DOHH2 (cell line): ENCODE data around the gene VAV2.

Experiments
- EZH2phosphoT487 ChIP-seq: fragments of 200-600 bp; sonication (generic); IDR thresholded peaks from 2 replicates; pipeline ENCODE4 v1.6.1; 2017; ENCODE audit warnings: borderline replicate concordance, mild to moderate bottlenecking, antibody characterized with exemption, low read length, moderate library complexity, mixed read lengths
- TF ChIP-seq, protein P1 (sequence below): fragments of 200-600 bp; sonication (generic); IDR thresholded peaks from one replicate; pipeline ENCODE4 v1.5.1; 2014; ENCODE audit warnings: antibody characterized with exemption, mild to moderate bottlenecking, low read depth, low read length; ENCODE audit not compliant: poor library complexity, severe bottlenecking

DNA sequence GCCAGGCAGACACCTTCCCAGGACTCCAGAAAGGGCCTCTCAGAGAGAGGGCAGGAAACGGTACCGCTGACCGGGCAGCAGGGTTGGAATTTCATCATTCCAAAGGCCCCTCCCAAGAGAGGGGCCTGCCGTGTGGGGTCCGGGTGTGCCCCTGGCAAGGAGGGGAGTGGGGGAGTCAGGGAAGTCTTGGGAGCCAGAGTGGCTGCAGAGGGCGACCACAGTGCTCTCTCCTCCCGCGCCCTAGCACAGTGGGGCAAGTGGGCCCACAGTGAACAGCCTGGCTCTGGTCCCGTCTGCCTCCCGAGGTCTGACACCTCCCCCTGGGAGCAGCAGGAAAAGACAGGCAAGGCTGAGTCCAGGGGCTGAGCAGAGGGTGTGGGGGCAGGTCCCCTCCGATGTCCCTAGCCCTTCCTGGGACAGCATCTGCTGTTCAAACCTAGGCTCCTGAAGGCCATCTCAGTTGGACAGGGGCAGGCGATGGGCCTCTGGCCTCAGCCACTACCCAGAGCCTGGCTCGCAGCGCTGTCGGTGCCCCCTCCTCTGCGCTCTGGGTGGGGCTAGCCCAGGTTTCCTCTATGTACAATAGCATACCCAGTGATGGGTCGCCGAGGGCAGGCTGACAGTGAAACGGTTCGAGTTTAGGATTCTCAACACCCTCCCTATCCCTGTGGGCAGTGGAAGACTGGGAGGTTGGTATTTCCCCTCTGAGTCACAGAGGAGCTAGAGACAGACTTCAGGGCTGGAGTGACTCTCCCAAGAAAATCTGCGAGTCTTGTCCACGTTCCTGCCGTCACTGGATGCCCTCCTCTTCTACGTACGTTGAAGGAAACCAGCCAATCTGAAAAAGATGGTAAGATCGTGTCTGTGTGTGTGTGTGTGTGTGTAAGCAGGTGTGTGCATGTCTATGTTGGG, 228.6 kb downstream of the VAV2 start:
- TF ChIP-seq, protein P1, sequence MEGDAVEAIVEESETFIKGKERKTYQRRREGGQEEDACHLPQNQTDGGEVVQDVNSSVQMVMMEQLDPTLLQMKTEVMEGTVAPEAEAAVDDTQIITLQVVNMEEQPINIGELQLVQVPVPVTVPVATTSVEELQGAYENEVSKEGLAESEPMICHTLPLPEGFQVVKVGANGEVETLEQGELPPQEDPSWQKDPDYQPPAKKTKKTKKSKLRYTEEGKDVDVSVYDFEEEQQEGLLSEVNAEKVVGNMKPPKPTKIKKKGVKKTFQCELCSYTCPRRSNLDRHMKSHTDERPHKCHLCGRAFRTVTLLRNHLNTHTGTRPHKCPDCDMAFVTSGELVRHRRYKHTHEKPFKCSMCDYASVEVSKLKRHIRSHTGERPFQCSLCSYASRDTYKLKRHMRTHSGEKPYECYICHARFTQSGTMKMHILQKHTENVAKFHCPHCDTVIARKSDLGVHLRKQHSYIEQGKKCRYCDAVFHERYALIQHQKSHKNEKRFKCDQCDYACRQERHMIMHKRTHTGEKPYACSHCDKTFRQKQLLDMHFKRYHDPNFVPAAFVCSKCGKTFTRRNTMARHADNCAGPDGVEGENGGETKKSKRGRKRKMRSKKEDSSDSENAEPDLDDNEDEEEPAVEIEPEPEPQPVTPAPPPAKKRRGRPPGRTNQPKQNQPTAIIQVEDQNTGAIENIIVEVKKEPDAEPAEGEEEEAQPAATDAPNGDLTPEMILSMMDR, result no peak
- no peak for TF ChIP-seq EZH2phosphoT487
